ENCODE data around the gene C2orf49. TPM values are rescaled to one million over a fixed set of nuclear protein-coding genes. Genes with fewer than 3 reads are reported as not detected.

Gene C2orf49
- total and polyA plus RNA-seq, 9 of the 15 experiments (the other 6 are each of a cell fraction or from before 2014, with no cell fraction given): 17.9 to 38.2 (median 25.6) TPM

GRCh38 chr2:105373895-105374401 is 36.6 kb downstream of the C2orf49 start (continued):
- TF ChIP-seq, protein P1, sequence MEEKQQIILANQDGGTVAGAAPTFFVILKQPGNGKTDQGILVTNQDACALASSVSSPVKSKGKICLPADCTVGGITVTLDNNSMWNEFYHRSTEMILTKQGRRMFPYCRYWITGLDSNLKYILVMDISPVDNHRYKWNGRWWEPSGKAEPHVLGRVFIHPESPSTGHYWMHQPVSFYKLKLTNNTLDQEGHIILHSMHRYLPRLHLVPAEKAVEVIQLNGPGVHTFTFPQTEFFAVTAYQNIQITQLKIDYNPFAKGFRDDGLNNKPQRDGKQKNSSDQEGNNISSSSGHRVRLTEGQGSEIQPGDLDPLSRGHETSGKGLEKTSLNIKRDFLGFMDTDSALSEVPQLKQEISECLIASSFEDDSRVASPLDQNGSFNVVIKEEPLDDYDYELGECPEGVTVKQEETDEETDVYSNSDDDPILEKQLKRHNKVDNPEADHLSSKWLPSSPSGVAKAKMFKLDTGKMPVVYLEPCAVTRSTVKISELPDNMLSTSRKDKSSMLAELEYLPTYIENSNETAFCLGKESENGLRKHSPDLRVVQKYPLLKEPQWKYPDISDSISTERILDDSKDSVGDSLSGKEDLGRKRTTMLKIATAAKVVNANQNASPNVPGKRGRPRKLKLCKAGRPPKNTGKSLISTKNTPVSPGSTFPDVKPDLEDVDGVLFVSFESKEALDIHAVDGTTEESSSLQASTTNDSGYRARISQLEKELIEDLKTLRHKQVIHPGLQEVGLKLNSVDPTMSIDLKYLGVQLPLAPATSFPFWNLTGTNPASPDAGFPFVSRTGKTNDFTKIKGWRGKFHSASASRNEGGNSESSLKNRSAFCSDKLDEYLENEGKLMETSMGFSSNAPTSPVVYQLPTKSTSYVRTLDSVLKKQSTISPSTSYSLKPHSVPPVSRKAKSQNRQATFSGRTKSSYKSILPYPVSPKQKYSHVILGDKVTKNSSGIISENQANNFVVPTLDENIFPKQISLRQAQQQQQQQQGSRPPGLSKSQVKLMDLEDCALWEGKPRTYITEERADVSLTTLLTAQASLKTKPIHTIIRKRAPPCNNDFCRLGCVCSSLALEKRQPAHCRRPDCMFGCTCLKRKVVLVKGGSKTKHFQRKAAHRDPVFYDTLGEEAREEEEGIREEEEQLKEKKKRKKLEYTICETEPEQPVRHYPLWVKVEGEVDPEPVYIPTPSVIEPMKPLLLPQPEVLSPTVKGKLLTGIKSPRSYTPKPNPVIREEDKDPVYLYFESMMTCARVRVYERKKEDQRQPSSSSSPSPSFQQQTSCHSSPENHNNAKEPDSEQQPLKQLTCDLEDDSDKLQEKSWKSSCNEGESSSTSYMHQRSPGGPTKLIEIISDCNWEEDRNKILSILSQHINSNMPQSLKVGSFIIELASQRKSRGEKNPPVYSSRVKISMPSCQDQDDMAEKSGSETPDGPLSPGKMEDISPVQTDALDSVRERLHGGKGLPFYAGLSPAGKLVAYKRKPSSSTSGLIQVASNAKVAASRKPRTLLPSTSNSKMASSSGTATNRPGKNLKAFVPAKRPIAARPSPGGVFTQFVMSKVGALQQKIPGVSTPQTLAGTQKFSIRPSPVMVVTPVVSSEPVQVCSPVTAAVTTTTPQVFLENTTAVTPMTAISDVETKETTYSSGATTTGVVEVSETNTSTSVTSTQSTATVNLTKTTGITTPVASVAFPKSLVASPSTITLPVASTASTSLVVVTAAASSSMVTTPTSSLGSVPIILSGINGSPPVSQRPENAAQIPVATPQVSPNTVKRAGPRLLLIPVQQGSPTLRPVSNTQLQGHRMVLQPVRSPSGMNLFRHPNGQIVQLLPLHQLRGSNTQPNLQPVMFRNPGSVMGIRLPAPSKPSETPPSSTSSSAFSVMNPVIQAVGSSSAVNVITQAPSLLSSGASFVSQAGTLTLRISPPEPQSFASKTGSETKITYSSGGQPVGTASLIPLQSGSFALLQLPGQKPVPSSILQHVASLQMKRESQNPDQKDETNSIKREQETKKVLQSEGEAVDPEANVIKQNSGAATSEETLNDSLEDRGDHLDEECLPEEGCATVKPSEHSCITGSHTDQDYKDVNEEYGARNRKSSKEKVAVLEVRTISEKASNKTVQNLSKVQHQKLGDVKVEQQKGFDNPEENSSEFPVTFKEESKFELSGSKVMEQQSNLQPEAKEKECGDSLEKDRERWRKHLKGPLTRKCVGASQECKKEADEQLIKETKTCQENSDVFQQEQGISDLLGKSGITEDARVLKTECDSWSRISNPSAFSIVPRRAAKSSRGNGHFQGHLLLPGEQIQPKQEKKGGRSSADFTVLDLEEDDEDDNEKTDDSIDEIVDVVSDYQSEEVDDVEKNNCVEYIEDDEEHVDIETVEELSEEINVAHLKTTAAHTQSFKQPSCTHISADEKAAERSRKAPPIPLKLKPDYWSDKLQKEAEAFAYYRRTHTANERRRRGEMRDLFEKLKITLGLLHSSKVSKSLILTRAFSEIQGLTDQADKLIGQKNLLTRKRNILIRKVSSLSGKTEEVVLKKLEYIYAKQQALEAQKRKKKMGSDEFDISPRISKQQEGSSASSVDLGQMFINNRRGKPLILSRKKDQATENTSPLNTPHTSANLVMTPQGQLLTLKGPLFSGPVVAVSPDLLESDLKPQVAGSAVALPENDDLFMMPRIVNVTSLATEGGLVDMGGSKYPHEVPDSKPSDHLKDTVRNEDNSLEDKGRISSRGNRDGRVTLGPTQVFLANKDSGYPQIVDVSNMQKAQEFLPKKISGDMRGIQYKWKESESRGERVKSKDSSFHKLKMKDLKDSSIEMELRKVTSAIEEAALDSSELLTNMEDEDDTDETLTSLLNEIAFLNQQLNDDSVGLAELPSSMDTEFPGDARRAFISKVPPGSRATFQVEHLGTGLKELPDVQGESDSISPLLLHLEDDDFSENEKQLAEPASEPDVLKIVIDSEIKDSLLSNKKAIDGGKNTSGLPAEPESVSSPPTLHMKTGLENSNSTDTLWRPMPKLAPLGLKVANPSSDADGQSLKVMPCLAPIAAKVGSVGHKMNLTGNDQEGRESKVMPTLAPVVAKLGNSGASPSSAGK (IDR thresholded peaks at IDR 0.05): no peak
- TF ChIP-seq, protein P2, sequence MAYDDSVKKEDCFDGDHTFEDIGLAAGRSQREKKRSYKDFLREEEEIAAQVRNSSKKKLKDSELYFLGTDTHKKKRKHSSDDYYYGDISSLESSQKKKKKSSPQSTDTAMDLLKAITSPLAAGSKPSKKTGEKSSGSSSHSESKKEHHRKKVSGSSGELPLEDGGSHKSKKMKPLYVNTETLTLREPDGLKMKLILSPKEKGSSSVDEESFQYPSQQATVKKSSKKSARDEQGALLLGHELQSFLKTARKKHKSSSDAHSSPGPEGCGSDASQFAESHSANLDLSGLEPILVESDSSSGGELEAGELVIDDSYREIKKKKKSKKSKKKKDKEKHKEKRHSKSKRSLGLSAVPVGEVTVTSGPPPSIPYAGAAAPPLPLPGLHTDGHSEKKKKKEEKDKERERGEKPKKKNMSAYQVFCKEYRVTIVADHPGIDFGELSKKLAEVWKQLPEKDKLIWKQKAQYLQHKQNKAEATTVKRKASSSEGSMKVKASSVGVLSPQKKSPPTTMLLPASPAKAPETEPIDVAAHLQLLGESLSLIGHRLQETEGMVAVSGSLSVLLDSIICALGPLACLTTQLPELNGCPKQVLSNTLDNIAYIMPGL (CRISPR knock-in tag; IDR thresholded peaks at IDR 0.05): no peak
- no peak for TF ChIP-seq E4F1 (CRISPR knock-in tag; IDR thresholded peaks at IDR 0.05; ENCODE audit: borderline replicate concordance)
- no peak for TF ChIP-seq ADNP (tag; IDR thresholded peaks at IDR 0.05)
- no peak for TF ChIP-seq TSC22D4 (tag; IDR thresholded peaks at IDR 0.05)
- TF ChIP-seq ZNF655 (CRISPR knock-in tag; IDR thresholded peaks at IDR 0.05): no peak
- TF ChIP-seq EZH2 (IDR thresholded peaks at IDR 0.05; ENCODE audit: borderline replicate concordance, low read depth, low read length): no peak
- no peak for TF ChIP-seq HLTF (IDR thresholded peaks at IDR 0.05)

Measured in K562 (cell line).